Mesodermal cell (in vitro differentiated cells): ENCODE data around the gene OSBPL6.
"Not testable (repeated sequence)": the region's sequence is repeated elsewhere in the genome, so short reads cannot be mapped to it uniquely, and the experiment has no call there.

ENCODE experiments used
- H3K27ac ChIP-seq: 2 replicates; pipeline ENCODE4 v1.7.0; 2013; ENCODE audit warnings: mild to moderate bottlenecking, low read depth, low read length, moderate library complexity; ENCODE audit not compliant: severe bottlenecking
- H3K36me3 ChIP-seq: 2 replicates; pipeline ENCODE4 v1.7.1; 2013; ENCODE audit warnings: mild to moderate bottlenecking, low read length, moderate library complexity; ENCODE audit not compliant: control insufficient read depth, insufficient read depth
- H3K4me1 ChIP-seq: one replicate; pipeline ENCODE4 v1.7.1; 2013; ENCODE audit warnings: mild to moderate bottlenecking, low read length; ENCODE audit not compliant: insufficient read depth, control insufficient read depth, poor library complexity, severe bottlenecking
- H3K4me3 ChIP-seq: 2 replicates; pipeline ENCODE4 v1.7.0; 2013; ENCODE audit warnings: low read length, control low read depth, mild to moderate bottlenecking; ENCODE audit not compliant: insufficient read depth, poor library complexity, severe bottlenecking; ENCODE audit errors: extremely low read depth
- H3K9me3 ChIP-seq: 2 replicates; pipeline ENCODE4 v1.7.1; 2013; ENCODE audit warnings: mild to moderate bottlenecking, low read length, moderate library complexity; ENCODE audit not compliant: control insufficient read depth
- WGBS, 2 experiments: methylation state at CpG; one replicate each; pipeline ENCODE4 v1.1.5; 2013; ENCODE audit warnings: missing lambda C conversion rate in 2 of 2; ENCODE audit not compliant: insufficient coverage in 2 of 2; 5-methylcytosine and 5-hydroxymethylcytosine counted together

The OSBPL6 gene

DNA sequence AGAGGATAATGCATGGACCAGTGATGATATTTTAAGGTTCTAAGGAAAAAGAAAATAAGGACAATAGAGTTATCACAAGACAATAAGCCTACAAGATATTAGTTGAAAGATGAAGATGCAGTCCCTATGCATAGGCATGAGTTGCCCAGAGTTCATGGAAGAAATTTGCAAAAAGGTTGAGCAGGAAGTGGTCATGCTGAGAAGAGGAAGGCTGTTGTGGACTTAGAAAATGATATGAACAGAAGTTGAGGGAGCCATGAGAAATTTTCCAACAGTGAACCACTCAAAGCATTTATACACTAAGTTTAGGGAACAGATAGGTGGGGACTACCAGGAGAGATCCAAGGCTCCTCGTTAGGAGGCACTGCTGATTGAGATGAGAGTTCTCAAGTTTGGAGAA is 3.5 kb downstream of the OSBPL6 start:
- H3K36me3 ChIP-seq: no peaks in the 10 kb centered on the region
- no peak overlapping the region for H3K4me3 ChIP-seq
- H3K4me1 ChIP-seq: no peaks in the 10 kb centered on the region
- H3K9me3 ChIP-seq: no peaks in the 10 kb centered on the region
- 80 to 100% methylated on average over 1 of the region's 1 CpG for WGBS, 2 experiments
- H3K27ac ChIP-seq: no peak overlapping the region

DNA sequence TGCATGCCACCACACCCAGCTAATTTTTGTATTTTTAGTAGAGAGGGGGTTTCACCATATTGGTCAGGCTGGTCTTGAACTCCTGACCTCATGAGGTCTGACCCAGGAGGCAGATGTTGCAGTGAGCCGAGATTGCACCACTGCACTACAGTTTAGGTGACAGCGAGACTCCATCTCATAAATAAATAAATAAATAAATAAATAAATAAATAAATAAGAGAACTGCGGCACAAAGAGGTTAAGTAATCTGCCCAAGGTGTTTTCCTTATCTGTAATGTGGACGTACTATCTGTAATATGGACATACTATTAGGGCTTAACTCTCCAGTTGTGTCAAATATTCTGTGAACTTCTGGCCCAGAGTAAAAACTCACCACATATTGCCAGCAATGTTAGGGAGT is 4.1 kb downstream of the OSBPL6 start:
- H3K36me3 ChIP-seq, H3K4me1 ChIP-seq, H3K4me3 ChIP-seq, H3K27ac ChIP-seq, H3K9me3 ChIP-seq: not testable (repeated sequence)
- 100% methylated on average over 1 of the region's 4 CpGs; no CpG with 5 or more reads in 1 of the 2 experiments for WGBS, 2 experiments

DNA sequence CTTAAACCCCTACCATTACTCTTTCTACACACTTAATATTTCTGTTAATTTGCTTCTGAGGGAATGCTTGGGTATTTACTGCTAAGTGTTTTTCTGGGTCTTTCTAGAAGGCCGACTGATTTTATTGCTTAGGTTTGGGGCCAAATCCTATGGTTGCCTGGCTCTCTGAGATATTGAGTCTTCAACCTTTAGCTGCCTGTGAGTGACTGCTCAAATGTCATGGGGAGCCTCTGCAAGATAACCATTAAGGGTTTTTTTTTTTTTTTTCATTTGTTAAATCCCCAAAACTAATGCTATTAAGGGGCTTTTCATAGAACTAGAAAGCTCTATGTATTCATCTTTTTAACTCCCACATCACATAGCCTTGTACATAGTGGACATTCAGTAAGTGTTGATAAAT is 5.0 kb downstream of the OSBPL6 start:
- Histone ChIP-seq H3K4me1 (no peaks in the 10 kb centered on the region), H3K4me3 (no peak overlapping the region), H3K9me3 (no peaks in the 10 kb centered on the region), H3K36me3 (no peaks in the 10 kb centered on the region), H3K27ac (no peak overlapping the region)
- WGBS, 2 experiments: 80 to 86% methylated on average over 1 of the region's 1 CpG

DNA sequence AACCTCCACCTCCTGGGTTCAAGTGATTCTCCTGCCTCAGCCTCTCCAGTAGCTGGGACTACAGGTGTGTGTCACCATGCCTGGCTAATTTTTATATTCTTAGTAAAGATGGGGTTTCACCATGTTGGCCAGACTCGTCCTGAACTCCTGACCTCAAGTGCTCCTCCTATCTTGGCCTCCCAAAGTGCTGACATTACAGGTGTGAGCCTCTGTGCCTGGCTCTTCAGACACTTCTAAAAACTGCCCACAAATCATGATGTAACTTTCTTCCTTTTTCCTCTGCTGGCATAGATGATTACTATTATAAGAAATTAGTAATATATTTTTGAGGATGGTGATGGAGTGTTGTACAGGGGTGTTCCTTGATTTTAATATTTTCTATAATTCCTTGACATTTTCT is 6.0 kb downstream of the OSBPL6 start:
- Histone ChIP-seq H3K4me3 (no peak overlapping the region), H3K36me3 (no peaks in the 10 kb centered on the region), H3K4me1 (peaks cover 4% of the 10 kb centered on the region), H3K9me3 (no peaks in the 10 kb centered on the region), H3K27ac (no peak overlapping the region)
- WGBS, 2 experiments: 67 to 80% methylated on average over 1 of the region's 1 CpG

DNA sequence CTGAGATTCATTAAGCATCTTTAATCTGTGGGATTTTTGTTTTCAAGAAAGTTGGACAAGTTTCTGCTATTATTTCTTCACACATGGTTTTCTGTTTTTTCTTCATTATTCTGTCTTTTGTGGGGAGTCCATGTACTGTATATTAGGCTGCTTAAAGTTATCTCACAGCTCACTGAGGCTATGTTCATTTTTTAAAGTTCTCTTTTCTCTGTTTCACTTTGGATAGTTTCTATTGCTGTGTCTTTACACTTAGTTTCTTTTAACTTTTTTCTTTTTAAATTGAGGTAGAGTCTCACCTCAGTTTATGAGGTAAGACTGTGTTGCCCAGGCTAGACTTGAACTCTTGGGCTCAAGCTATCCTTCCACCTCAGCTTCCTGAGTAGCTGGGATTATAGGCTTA is 8.6 kb downstream of the OSBPL6 start:
- H3K36me3 ChIP-seq: no peaks in the 10 kb centered on the region
- no peaks in the 10 kb centered on the region for H3K9me3 ChIP-seq
- peaks cover 9% of the 10 kb centered on the region for H3K4me1 ChIP-seq
- no peak overlapping the region for H3K27ac ChIP-seq
- H3K4me3 ChIP-seq: no peak overlapping the region

DNA sequence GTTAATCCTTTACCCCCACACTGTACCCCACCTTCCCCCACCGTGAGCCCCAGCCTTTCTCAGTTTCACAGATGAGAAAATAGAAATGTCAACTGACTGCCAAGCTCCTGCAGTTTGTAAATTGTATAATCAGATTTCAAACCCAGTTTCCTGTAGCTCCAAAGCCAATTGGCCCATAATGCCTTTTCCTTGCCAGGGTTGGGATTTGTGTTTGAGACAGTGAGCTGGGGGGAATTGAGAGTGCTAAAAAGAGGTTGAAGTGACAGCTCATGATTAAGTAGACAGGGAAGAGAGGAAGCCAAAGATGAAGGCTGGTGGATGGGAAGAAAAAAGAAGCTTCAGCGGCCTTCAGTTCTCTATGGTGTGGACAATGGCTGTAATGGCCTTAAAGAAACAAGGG is 10.7 kb downstream of the OSBPL6 start:
- Histone ChIP-seq H3K36me3 (no peaks in the 10 kb centered on the region), H3K4me3 (no peak overlapping the region), H3K4me1 (peaks cover 9% of the 10 kb centered on the region), H3K9me3 (no peaks in the 10 kb centered on the region), H3K27ac (no peak overlapping the region)
- 55 to 73% methylated on average over 1 of the region's 2 CpGs for WGBS, 2 experiments

DNA sequence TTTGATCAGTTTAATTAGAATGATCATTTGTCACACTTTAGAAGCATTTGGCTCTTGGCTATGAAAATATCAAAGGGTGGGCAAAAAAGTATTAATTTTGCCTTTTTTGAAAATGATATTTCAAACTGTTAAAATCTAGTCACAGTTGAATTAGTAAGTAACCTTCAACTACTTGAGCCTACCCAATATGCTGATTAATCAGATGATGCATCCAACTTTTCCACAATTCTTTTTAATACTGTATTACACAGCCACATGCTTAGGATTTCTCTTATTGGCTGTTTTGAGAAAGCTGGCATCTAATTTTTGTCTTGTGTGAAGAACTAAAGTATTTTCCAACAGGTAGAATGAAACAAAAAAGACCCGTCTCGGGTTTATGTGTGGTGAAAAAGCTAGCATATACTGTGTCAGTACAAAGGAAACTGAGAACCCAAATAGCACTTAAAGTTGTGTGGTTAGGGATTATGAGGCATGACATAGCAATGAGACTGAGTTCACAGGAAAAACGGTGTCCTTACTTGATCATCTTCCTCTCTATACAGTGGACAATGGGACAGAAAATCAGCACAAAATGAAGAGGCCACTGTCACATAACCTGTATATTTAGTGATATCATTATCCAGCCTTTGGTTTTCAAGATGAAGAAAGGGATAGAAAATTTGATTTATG is 11.7 kb downstream of the OSBPL6 start:
- no peak overlapping the region for H3K4me3 ChIP-seq
- peaks cover 9% of the 10 kb centered on the region for H3K4me1 ChIP-seq
- no peak overlapping the region for H3K27ac ChIP-seq
- H3K36me3 ChIP-seq: no peaks in the 10 kb centered on the region
- H3K9me3 ChIP-seq: no peaks in the 10 kb centered on the region
- WGBS, 2 experiments: 96 to 100% methylated on average over 2 of the region's 3 CpGs

DNA sequence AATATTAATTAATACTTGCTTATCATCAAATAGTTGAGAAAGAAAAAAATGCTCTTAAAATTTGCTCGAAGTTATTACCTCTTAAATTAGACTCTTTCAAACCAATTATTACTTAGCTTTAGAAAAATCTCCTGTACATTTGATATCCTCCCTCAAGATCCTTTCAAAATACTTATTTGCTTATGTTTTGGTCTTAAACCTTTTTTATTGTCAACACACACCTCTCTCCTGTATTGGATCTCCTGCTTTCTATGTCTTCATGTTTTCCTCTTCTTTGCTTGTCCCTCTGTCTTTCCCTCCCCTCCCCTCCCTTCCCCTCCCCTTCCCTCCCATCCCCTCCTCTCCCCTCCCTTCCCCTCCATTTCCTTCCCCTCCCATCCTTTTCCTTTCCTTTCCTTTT is 14.0 kb downstream of the OSBPL6 start:
- H3K4me1 ChIP-seq: peaks cover 9% of the 10 kb centered on the region
- no CpG with 5 or more reads among the region's 1 CpG for WGBS, 2 experiments
- no peaks in the 10 kb centered on the region for H3K36me3 ChIP-seq
- H3K4me3 ChIP-seq: no peak overlapping the region
- no peak overlapping the region for H3K27ac ChIP-seq
- H3K9me3 ChIP-seq: no peaks in the 10 kb centered on the region

DNA sequence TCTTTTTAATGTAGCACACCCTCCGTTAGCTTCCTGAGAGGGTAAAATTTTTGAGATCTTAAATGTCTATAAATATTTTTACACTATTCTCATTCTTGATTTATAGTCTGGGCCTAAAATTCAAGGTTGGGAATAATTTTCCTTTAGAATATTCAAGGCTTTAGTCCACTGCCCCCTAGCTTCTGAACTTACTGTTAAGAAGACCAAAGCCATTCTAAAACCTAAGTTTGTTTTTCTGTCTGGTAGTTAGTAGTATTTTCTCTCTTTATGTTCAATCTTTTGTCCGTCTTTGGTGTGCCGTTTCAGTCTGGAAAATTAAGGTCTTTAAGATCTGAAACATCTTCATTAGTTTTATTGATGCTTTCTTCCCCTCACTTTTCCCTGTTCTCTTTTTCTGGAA is 14.5 kb downstream of the OSBPL6 start:
- Histone ChIP-seq H3K4me1 (peaks cover 9% of the 10 kb centered on the region), H3K4me3 (no peak overlapping the region), H3K27ac (no peak overlapping the region), H3K36me3 (no peaks in the 10 kb centered on the region), H3K9me3 (no peaks in the 10 kb centered on the region)
- no CpG with 5 or more reads among the region's 3 CpGs for WGBS, 2 experiments

DNA sequence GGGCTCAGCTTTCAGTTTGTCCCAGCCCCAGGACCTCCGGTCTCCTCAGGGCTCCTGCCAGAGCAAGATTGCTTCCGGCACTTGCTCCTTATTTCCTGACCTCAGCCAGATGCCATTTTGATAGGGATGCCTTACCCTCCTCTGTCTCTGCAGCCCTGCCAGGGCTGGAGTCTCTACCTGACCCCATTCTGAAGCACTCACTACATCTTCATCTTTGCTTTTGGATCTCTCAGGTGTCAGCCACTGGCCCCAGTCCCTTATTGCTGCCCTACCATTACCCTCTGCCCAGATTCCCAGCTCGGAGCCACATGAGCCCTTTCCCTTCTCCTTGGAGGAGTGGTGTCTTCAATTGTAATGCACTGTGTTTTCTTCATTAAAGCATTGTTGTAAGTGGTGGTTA is 17.1 kb downstream of the OSBPL6 start:
- Histone ChIP-seq H3K27ac (no peak overlapping the region), H3K36me3 (no peaks in the 10 kb centered on the region), H3K4me3 (no peak overlapping the region), H3K9me3 (no peaks in the 10 kb centered on the region), H3K4me1 (no peaks in the 10 kb centered on the region)
- 56 to 69% methylated on average over 1 to 2 of the region's 3 CpGs for WGBS, 2 experiments

DNA sequence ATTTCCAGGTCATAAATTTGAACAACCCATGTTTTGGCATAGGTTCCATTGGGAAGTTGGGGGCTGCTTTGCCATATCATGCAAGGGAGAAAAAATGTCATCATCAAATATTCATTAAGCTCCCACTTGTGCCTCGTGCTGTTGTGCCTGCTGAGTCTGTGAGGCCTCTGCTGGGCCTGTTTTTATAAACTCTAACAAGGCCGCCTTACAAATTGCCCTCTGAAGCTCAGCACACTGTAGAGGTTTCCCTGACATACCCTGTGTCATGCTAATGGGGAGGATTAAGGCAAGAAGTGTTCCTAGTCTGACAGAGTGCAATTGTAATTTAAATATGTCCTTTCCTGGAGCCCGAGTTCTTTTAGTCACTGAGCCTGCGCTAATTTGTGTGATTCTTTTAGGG is 17.6 kb downstream of the OSBPL6 start:
- 33% methylated on average over 1 of the region's 4 CpGs; no CpG with 5 or more reads in 1 of the 2 experiments for WGBS, 2 experiments
- Histone ChIP-seq H3K9me3 (no peaks in the 10 kb centered on the region), H3K27ac (no peak overlapping the region), H3K36me3 (no peaks in the 10 kb centered on the region), H3K4me1 (no peaks in the 10 kb centered on the region), H3K4me3 (no peak overlapping the region)
